ENCODE measurements around the gene GRHL1.
"Not testable (repeated sequence)": the region's sequence is repeated elsewhere in the genome, so short reads cannot be mapped to it uniquely, and the experiment has no call there.

Gene GRHL1

DNA sequence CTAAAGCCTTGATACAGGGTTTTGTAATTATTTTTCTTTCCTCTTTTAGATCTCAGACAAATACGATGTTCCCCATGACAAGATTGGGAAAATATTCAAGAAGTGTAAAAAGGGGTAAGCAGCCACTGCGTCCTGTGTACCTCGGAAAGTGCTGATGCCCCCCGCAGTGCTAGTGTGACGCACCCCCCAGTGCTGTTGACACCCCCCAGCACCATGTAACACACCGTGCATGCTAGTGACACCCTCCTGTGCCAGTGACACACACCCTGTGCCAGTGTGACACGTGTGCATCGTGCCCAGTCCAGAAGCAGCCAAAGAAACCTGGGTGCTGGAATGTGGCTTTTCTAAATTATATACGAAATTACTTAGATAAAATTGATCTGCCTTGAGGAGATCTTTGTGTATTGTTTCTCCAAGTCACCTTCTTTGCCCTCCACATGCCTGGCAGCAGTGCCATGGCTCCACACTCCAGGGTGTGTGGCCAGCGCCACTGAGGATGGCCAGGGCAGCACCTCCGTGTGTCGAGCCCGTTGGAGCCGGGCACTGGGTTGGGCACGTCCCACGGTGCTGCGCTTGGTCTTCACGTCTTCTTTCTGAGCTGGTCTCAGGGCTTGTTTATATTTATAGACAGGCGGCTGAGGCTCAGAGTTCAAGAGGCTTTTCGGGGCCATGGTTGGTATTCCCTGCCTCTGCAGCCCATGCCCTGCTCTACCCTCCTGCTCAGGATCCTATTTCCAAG, 47.6 kb downstream of the GRHL1 start:
- no peak for DNase-seq

DNA sequence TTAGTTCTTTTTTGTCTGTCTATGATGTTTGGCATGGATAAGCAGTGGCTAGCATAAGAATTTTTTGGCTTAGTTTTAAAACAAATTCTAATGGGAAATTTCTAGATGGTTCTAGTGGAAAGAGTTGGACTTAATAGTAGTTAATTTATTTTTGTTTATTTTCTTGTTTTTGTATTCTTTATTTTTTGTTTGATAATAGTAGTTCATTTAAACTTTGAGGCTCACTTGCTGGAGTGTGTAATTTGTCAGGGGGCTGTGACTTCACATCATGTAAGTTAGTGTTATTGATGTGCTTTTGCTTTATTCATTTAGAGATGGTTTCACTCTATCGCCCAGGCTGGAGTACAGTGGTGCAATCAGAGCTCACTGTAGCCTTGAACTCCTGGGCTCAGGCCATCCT, 48.2 kb downstream of the GRHL1 start:
- no peak for DNase-seq

DNA sequence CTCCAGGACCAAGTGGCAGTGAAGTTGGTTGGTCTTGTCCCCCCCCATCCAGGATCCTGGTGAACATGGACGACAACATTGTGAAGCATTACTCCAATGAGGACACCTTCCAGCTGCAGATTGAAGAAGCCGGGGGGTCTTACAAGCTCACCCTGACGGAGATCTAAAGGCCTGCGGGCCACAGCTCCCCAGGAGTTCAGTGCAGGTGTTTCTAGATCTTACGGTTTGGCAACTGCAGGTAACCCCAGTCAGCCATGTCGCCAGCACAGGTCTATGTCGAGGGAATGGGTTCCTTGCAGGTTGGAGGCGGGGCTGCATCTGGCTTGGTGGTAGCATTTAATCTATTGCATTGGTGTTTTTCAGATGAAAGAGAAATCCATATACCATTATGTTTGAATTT, 49.0 kb downstream of the GRHL1 start:
- DNase-seq: no peak

DNA sequence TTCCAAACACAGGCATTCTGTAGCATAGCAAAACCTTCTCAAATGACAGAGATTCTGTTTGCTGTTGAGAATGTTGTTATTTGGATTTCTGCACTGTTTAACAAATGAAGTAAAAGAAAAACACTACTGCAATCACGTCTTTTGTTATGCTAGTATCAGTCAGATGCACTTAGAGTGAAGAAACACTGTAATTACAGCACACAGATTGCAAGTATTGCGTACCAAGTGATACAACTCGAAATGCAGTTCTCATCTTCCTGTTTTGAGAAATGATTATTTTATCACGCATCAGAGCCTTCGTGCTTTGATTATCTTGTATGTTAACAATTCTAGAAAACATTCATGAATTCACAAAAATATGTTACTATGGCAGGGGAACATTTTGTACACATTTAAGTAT, 50.1 kb downstream of the GRHL1 start:
- no peak for DNase-seq

DNA sequence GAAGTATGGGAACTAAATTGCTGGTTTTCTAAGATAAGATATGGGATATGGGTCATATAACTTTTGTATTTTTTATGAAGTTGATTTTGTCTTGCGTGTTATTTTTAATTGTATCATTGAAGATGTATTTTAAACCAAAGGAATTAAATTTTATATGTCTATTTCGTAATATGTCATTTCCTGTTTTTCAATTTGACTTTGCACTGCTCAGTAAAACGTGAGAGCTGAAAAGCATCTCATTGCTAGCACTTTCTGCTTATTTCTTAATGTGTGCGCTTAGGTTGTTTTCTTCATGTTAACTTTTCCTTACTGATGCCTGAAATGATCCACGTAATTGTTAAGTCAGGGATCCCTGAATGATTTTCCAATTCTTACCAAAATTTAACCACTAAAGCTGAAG, 50.6 kb downstream of the GRHL1 start:
- DNase-seq: no peak

DNA sequence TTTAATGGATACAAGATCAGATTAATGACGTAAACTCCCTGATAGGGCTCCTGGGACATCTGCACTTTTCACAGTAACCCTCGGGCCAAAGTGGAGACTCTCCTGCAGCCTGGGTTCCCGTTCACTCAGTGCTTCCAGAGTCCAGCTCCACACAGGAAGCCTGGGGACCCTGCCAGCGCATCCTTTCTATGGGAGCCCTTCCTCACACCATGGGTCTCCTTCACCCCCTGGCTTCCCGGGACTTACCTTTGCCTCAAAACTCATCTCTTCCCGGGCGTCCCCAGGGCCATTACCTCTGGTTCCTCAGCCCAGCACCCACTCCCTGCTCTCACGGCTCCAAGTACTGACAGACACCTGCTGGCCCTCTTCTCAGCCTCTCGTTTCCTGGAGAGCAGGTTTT, 51.2 kb downstream of the GRHL1 start:
- DNase-seq: no peak

DNA sequence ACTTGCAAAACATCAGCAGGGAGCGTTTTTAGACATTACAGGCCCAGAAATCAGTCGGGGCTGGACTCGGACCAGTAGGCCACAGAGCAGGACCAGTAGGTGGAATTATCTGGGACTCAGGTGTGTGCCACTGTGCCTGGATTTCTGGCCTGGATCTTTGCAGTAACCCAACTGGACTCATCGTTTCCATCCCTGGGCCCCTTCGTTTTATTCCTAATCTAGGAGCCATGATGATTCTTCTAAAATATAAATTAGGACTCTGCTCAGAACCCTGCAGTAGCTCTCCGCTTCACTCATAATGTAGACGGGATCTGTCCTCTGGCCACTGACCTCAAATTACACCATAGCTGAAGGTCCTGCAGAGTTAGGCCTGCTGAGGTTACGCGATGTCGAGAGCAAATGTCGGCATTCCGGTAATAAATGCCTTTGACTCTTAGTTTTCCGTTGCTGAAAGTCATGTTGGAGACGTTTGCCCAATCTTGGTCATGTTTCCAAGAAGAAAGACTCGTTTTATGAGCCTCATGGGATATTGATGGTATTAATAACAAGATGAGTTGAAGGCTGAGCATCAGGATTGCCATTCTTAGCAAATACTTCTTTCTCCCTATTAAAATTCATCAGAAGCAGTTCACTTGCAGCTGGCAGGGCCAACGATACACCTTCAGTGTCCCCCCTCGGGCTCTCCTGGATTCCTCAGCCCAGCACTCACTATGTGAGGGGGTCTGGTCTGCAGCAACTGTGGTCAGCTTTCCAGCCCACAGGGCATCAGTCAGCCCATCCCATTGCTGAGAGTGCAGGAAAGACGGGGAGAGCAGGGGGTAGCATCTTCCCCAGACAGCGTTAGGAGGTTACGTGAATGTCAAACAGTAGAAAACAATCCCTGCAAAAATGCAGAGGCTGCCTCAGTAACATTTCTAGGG, 52.0 kb downstream of the GRHL1 start:
- no peak for DNase-seq

DNA sequence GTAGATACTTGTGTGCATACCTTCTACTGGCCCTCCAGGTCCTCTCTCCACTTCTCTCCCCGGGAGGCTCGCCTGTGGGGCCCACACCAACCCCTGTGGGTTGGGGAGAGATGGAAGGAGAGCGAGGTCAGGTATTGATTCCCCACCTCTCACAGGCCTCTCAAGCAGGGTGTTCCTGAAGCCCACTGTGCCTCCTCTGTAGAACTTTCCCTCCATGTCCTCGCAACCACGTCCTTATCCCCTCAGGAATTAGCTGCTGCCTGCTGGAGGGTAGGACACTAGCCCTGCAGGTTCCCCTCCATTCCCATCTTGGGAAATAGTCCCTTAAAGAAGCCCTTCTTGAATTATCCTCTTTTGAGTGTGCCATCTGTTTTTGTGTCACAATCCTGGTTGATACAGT, 52.9 kb downstream of the GRHL1 start:
- no peak for DNase-seq

DNA sequence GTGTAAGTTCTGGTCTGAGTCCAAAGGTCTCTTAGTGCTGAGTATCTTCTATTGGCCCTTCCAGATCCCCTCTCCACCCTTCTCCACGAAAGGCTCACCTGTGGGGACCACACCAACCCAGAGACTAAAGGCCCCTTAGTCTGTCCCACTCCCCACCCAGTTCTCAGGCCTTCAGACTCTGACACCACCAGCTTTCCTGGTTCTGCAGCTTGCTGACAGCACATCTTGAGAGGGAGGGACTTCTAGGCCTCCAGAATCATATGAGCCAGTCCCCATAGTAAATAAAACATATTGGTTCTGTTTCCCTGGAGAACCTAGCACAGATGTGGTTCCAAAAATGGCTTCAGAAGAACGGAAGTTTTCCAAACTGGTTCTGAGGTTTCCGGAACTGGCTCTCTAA, 53.3 kb downstream of the GRHL1 start:
- no peak for DNase-seq

DNA sequence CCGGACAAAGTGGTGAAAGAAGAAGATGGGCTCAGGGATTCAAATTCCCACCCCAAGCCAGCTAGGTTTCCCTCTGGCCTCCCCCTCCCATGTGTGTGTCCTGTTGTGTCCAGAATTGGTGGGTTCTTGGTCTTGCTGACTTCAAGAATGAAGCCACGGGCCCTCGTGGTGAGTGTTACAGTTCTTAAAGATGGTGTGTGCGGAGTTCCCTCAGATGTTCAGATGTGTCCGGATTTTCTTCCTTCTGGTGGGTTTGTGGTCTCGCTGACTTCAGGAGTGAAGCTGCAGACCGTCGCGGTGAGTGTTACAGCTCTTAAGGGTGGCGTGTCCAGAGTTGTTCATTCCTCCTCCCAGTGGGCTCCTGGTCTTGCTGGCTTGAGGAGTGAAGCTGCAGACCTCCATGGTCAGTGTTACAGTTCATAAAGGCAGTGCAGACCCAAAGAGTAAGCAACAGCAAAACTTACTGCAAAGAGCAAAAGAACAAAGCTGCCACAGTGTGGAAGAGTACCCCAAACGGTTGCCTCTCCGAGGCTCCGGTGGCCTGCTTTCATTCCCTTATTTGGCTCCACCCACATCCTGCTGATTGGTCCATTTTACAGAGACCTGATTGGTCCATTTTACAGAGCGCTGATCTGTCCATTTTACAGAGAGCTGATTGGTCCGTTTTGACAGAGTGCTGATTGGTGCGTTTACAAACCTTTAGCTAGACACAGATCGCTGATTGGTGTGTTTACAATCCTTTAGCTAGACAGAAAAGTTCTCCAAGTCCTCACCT, 54.2 kb downstream of the GRHL1 start:
- no peak for DNase-seq

DNA sequence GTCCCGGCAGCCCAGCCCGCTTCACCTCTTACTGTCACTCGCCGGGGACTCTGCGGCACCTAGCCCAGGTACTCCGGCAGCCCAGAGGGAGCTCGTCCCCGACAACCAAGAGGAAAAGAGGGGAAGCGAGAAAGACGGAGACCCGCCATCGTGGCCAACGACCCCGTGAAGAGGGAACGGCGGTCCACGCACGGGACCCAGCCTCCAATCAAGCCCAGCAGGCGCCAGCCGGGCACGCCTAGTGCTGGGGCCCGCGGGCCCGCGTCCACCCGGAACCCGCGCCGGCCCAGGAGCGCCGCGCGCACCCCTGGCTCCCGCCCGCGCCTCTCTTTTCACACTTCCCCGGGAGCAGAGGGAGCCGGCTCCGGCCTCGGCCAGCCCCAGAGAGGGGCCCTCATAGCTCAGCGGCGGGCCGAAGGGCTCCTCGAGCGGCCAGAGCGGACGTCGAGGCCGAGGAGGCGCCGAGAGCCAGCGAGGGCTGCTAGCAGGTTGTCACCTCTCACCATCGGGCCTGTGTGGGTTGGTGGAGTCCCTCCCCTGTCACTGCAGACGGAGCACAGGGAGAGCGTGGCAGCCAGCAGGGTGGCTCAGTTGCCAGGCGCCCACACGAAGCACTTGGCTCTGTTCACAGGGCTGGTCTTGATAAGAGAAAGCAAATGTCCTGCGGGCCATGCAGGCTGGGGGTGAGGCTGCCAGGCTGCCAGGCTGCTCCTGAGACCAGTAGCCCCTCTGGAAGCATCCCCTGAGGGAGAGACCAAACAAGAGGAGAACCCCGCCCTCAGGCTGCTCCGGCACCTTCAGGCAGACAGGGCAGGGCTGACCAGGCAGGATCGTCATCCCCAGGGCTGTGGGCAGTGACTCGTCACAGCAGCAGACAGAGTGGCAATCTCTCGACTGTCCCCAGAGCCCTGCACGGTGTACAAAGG, 55.0 kb downstream of the GRHL1 start:
- no peak for DNase-seq

DNA sequence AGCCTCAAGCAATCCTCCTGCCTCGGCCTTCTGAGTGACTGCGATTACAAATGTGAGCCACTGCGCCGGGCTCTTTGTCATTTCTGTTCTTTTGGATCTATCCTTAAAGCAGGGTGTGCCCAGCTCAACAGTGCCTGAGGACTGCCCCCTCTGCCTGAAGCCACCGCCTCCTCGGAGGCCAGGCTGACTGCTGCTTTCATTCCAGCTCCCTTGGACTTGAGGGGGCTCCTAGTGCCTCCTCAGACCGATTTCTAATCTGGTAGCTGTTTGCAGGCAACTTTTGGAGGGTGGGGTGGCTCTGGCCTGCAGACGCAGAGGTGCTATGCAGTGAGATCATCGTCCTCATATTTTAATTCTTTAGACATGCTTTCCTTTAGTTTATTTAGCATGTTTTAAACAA, 55.9 kb downstream of the GRHL1 start:
- no peak for DNase-seq

DNA sequence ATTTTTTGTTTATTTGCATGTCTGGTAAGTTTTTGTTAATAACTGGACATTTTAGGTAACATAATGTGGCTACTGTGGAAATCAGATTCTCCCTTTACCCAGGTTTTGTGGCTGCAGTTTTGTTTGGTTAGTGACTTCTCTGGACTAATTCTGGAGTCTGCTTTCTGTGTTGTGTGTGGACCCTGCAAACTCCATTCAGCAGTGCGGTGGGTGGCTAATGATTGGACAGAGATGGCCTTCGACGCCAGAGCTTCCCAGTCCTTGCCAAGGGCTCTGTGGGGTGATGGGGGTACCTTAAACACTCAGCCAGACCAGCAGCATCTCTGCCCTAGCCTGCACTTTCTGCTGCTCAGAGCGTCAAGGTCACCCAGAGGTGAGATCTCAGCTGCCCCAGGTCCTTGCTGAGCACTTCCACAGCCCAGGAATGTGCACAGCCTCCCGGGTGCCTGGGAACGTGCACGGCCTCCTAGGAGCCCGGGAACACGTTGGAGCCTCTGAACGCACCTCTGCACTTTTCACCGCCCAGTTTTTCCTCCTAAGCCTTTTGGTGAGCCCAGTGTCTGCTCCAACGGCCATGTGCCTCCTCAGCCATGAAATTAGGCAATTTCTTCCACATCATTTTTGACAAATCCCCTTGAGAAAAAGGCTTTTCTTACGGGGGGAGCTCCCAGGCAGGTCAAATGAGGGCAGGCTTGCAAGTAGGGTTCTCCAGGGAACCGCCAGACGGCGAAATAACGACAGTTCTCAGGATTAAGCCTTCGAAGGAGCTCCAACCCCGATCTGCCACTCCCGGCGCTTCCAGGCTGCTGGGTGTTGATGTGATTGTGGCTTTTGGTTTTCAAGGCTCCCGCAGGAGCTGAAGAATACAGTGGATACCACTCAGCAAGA, 56.7 kb downstream of the GRHL1 start:
- DNase-seq: no peak

DNA sequence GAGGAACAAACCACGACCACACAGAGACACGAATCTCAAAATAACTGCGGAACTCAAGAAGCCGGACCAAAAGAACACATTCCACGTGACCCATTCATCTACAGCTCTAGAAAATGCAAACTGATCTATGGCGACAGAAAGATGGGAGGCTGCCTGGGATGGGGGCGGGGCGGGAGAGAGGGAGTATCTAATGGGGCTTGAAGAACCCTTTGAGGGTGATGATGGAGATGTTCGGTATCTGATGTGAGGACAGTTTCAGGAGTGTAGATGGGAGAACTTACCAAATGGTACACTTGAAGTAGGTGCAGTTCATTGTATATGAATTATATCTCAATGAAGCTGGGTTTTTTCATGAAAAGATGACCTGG, 57.3 kb downstream of the GRHL1 start:
- no peak for DNase-seq

DNA sequence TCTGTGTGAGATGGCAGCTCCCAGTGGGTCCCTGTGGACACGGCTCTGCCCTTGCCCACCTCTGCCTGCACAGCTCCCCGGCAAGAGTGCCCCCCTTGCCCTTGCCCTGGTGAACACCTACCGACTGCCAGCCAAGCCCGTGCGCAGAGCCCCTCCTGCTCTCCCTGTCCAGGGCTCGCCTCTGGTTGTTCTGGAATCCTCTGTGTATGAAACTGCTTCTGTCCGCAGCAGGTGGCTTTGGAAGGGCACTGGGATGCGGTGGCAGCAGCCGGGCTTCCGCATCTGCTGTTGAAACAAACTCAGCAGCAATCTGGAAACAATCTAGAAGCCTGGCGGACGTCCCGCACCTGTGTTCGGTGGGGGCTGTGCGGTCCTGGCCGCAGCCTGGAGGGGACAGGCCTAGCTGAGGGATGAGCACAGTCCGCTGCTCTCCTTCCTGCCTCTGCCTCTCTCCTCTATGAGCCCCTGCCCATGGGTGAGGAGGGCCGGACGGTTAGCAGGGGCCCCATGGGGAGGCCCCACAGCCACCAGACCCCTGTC, 57.8 kb downstream of the GRHL1 start:
- DNase-seq: no peak

DNA sequence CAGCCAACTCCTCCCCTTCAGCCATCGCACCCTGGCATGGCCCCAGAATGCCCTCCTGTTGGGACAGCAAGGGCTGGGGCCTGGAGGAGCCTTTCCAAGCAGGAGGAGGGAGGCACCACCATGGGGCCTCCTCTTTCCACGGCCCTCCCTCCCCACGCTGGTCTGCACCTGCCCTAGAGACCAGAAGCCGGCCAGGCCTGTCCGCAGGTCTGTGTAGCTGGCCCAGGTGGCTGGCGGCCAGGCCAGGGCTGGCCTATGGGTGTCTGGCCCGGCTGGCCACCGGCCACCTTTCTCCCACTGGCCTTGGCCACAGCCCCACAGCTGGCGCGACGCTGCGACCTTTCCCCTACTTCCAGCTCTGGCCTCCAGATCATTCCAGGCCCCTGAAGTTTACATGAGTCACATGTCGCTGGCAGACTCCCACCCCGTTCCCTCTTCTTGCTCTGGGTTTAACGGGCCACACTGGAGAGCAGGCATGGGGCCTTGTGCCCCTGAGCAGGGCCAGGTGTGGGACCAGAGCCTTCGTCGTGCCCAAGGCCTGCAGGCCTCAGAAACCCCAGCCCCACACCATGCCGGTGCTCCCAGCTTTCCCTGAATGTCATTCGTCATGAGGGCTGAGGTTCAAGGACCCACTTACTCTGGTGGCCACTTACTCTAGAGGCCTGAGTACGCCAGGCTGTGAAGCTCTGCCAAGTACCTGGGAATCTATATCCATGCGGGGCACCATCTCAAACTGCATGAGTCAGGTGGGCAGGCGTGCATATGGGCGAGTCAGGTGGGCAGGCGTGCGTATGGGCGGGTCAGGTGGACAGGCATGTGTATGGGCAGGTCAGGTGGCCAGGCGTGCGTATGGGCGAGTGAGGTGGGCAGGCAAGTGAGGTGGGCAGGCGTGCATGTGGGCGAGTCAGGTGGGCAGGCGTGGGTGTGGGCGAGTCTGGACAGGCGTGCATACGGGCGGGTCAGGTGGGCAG, 58.6 kb downstream of the GRHL1 start:
- DNase-seq: no peak

DNA sequence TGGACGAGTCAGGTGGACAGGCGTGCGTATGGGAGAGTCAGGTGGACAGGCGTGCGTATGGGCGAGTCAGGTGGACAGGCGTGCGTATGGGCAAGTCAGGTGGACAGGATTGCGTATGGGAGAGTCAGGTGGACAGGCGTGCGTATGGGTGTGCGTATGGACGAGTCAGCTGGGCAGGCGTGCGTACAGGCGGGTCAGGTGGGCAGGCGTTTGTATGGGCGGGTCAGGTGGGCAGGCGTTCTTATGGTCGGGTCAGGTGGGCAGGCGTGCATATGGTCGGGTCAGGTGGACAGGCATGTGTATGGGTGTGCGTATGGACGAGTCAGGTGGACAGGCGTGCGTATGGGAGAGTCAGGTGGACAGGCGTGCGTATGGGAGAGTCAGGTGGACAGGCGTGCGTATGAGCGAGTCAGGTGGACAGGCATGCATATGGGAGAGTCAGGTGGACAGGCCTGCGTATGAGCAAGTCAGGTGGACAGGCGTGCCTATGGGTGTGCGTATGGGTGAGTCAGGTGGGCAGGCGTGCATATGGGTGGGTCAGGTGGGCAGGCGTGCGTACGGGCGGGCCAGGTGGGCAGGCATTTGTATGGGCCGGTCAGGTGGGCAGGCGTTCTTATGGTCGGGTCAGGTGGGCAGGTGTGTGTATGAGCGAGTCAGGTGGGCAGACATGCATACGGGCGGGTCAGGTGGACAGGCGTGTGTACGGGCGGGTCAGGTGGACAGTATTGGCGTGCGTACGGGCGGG, 59.5 kb downstream of the GRHL1 start:
- not testable (repeated sequence) for DNase-seq

DNA sequence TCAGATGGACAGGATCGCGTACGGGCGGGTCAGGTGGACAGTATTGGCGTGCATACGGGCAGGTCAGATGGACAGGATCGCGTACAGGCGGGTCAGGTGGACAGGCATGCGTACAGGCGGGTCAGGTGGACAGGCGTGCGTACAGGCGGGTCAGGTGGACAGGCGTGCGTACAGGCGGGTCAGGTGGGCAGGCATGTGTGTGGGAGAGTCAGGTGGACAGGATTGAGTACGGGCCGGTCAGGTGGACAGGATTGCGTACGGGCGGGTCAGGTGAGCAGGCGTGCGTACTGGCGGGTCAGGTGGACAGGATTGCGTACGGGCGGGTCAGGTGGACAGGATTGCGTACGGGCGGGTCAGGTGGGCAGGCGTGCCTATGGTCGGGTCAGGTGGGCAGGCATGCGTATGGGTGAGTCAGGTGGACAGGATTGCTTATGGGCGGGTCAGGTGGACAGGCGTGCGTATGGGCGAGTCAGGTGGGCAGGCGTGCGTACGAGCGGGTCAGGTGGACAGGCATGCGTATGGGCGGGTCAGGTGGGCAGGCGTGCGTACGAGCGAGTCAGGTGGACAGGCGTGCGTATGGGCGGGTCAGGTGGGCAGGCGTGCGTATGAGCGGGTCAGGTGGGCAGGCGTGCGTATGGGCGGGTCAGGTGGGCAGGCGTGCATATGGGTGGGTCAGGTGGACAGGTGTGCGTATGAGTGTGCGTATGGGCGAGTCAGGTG, 60.3 kb downstream of the GRHL1 start:
- DNase-seq: not testable (repeated sequence)

Data from NCI-H446 (cell line).